GM23338 (cell line): ENCODE data around the gene SRM. TPM values are rescaled to one million over a fixed set of nuclear protein-coding genes. Genes with fewer than 3 reads are reported as not detected.

Source experiments
- ATAC-seq: fragments of 200-7000 bp; cut with Tn5 transposase; 3 replicates; pipeline ENCODE4 v1.9.1; 2020
- DNase-seq: peaks from one replicate; pipeline ENCODE4 v3.0.0-alpha.2; 2015; ENCODE audit warnings: low spot score
- H2AFZ ChIP-seq: fragments of 200-600 bp; sonication (generic); 2 replicates; pipeline ENCODE4 v1.8.0; 2016; ENCODE audit warnings: antibody characterized with exemption, mild to moderate bottlenecking, moderate library complexity
- H3F3A ChIP-seq: fragments of 200-600 bp; sonication (generic); replicated peaks from 2 replicates; pipeline ENCODE4 v1.8.0; 2017; ENCODE audit warnings: antibody characterized with exemption, mixed run types, low read depth
- H3K27ac ChIP-seq: fragments of 200-600 bp; sonication (generic); 2 replicates; pipeline ENCODE4 v1.6.1; 2016; ENCODE audit warnings: low read depth
- H3K27me3 ChIP-seq: fragments of 200-600 bp; sonication (generic); 2 replicates; pipeline ENCODE4 v1.8.0; 2016; ENCODE audit warnings: mild to moderate bottlenecking, mixed run types, moderate library complexity; ENCODE audit not compliant: insufficient read depth
- H3K36me3 ChIP-seq: fragments of 200-600 bp; sonication (generic); 2 replicates; pipeline ENCODE4 v1.8.0; 2016; ENCODE audit warnings: mild to moderate bottlenecking; ENCODE audit not compliant: insufficient read depth
- H3K4me1 ChIP-seq: fragments of 200-600 bp; sonication (generic); 2 replicates; pipeline ENCODE4 v1.8.0; 2016; ENCODE audit warnings: mild to moderate bottlenecking, moderate library complexity; ENCODE audit not compliant: insufficient read depth
- H3K4me2 ChIP-seq: fragments of 200-600 bp; sonication (generic); 2 replicates; pipeline ENCODE4 v1.7.1; 2017; ENCODE audit warnings: mixed run types
- H3K4me3 ChIP-seq: fragments of 200-600 bp; sonication (generic); 2 replicates; pipeline ENCODE4 v1.6.1; 2016; ENCODE audit warnings: mixed run types
- H3K79me2 ChIP-seq: fragments of 200-600 bp; sonication (generic); replicated peaks from 2 replicates; pipeline ENCODE4 v1.8.0; 2017; ENCODE audit warnings: mild to moderate bottlenecking; ENCODE audit not compliant: insufficient read depth
- H3K9me2 ChIP-seq: fragments of 200-600 bp; sonication (generic); 2 replicates; pipeline ENCODE4 v1.8.0; 2017; ENCODE audit not compliant: insufficient read depth
- H4K20me1 ChIP-seq: fragments of 200-600 bp; sonication (generic); replicated peaks from 2 replicates; pipeline ENCODE4 v1.8.0; 2017; ENCODE audit warnings: mild to moderate bottlenecking; ENCODE audit not compliant: insufficient read depth
- H3K27ac Mint-ChIP-seq: 2 replicates; pipeline ENCODE4 v1.8.0; 2020; ENCODE audit warnings: inconsistent platforms, mild to moderate bottlenecking, moderate library complexity, mixed read lengths
- H3K27me3 Mint-ChIP-seq: 3 replicates; pipeline ENCODE4 v1.8.0; 2022; ENCODE audit warnings: low read depth, mild to moderate bottlenecking, moderate library complexity, mixed read lengths, inconsistent platforms; ENCODE audit not compliant: insufficient read depth, poor library complexity
- H3K36me3 Mint-ChIP-seq: 3 replicates; pipeline ENCODE4 v1.8.0; 2021; ENCODE audit warnings: low read depth, mild to moderate bottlenecking, inconsistent platforms, moderate library complexity, mixed read lengths
- H3K4me1 Mint-ChIP-seq: 3 replicates; pipeline ENCODE4 v1.8.0; 2020; ENCODE audit warnings: mild to moderate bottlenecking, inconsistent platforms, mixed read lengths
- H3K4me3 Mint-ChIP-seq: 3 replicates; pipeline ENCODE4 v1.8.0; 2021; ENCODE audit warnings: moderate library complexity, mild to moderate bottlenecking, inconsistent platforms, mixed read lengths
- H3K9me3 Mint-ChIP-seq: 3 replicates; pipeline ENCODE4 v1.8.0; 2020; ENCODE audit warnings: moderate library complexity, mild to moderate bottlenecking, inconsistent platforms, mixed read lengths
- CREB1 ChIP-seq: fragments of 250-450 bp; sonication (Bioruptor Pico); IDR thresholded peaks from 2 replicates; pipeline ENCODE4 v1.5.0; 2020; ENCODE audit warnings: low read depth, mild to moderate bottlenecking, moderate library complexity
- ETS1 ChIP-seq: IDR thresholded peaks from 2 replicates; pipeline ENCODE4 v1.6.1; 2016; ENCODE audit warnings: antibody characterized with exemption
- EZH2 ChIP-seq: fragments of 200-600 bp; sonication (generic); IDR thresholded peaks from one replicate; pipeline ENCODE4 v1.8.0; 2017; ENCODE audit warnings: antibody characterized with exemption, mild to moderate bottlenecking, low read depth; ENCODE audit not compliant: unreplicated experiment
- EZH2phosphoT487 ChIP-seq: fragments of 200-600 bp; sonication (generic); IDR thresholded peaks from one replicate; pipeline ENCODE4 v1.8.1; 2018; ENCODE audit warnings: antibody characterized with exemption; ENCODE audit not compliant: unreplicated experiment
- JUNB ChIP-seq: IDR thresholded peaks from one replicate; pipeline ENCODE4 v1.6.1; 2016; ENCODE audit warnings: antibody characterized with exemption; ENCODE audit not compliant: unreplicated experiment
- NANOG ChIP-seq: IDR thresholded peaks from 2 replicates; pipeline ENCODE4 v1.6.1; 2016; ENCODE audit warnings: antibody characterized with exemption, borderline replicate concordance
- POLR2AphosphoS5 ChIP-seq: IDR thresholded peaks from 2 replicates; pipeline ENCODE4 v1.6.1; 2016; ENCODE audit warnings: antibody characterized with exemption, low read depth
- STAT1 ChIP-seq: IDR thresholded peaks from one replicate; pipeline ENCODE4 v1.6.1; 2016; ENCODE audit warnings: antibody characterized with exemption; ENCODE audit not compliant: unreplicated experiment
- ZNF114 ChIP-seq: fragments of 250-450 bp; sonication (Bioruptor Pico); IDR thresholded peaks from 2 replicates; pipeline ENCODE4 v1.5.0; 2020; ENCODE audit warnings: mild to moderate bottlenecking, moderate library complexity
- ZNF331 ChIP-seq: fragments of 250-450 bp; sonication (Bioruptor Pico); IDR thresholded peaks from 2 replicates; pipeline ENCODE4 v1.5.0; 2020; ENCODE audit warnings: low read depth, mild to moderate bottlenecking, moderate library complexity
- polyA plus RNA-seq: library from polyadenylated mRNA; unstranded; fragments of >200 nt; fragmentation: Nextera tagmentation; extraction: Ambion mirVana; gene quantifications from 2 replicates; pipeline ENCODE4 v1.2.1, GENCODE V29; 2016
- total RNA-seq: library from RNA; depleted of rRNA; stranded (reverse); fragments of >200 nt; shearing (Covaris generic); gene quantifications from 2 replicates; pipeline ENCODE4 v1.2.3, GENCODE V29; 2014
- TF ChIP-seq, protein P1 (sequence below): fragments of 250-450 bp; sonication (Bioruptor Pico); IDR thresholded peaks from 2 replicates; pipeline ENCODE4 v1.5.0; 2020; ENCODE audit warnings: mild to moderate bottlenecking, moderate library complexity
- TF ChIP-seq, protein P2 (sequence below): IDR thresholded peaks from one replicate; pipeline ENCODE4 v1.6.1; 2018; ENCODE audit warnings: antibody characterized with exemption; ENCODE audit not compliant: unreplicated experiment
- TF ChIP-seq, protein P3 (sequence below), 2 experiments: fragments of 200-600 bp in 1 of 2; sonication (generic) in 1 of 2; conservative IDR thresholded peaks; 2 replicates each; pipeline versions ENCODE4 v1.5.1 to v1.6.1; 2016 to 2017; ENCODE audit warnings: antibody characterized with exemption in 2 of 2, low read depth in 2 of 2, mild to moderate bottlenecking in 2 of 2, moderate library complexity in 1 of 2

Gene SRM
- total and polyA plus RNA-seq, 2 experiments from 2014 or later = 170 to 253 TPM

DNA sequence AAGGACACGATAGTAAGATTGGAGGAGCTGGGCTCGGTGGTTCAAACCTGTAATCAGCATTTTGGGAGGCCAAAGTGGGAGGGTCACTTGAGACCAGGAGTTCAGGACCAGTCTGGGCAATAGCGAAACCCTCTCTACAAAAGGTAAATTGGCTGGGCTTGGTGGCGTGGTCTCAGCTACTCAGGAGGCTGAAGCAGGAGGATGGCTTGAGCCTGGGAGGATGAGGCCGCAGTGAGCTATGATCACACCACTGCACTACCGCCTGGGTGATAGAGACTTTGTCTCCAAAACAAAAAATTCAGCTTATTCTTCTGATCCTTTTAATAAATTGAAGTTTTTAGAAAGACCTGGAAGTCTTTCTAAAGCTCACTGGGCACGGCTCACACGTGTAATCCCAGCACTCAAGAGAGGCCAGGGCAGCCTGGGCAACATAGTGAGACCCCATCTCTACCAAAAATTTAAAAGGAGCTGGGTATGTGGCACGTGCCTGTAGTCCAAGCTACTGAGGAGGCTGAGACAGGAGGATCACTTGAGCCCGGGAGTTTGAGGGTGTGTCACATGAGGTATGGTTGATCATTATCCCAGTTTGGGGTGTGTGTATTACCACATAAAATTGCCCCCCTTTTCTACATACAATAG lies 28.1 kb downstream of the SRM start:
- no peaks in the 10 kb centered on the region for H3K9me2 ChIP-seq
- no peak for DNase-seq
- H3K27me3 ChIP-seq = no peaks in the 10 kb centered on the region
- Mint-ChIP-seq H3K9me3 (no peaks in the 10 kb centered on the region), H3K27me3 (peaks cover 21% of the 10 kb centered on the region), H3K36me3 (peaks cover 29% of the 10 kb centered on the region; the same call in 2 of the 3 replicates), H3K4me3 (no peak overlapping the region), H3K27ac (no peak overlapping the region), H3K4me1 (peaks cover 4% of the 10 kb centered on the region; the same call in 1 of the 3 replicates)
- H3K4me3 ChIP-seq = no peak overlapping the region
- no peaks in the 10 kb centered on the region for H3K79me2 ChIP-seq
- peaks cover 19% of the 10 kb centered on the region for H3F3A ChIP-seq
- no peak overlapping the region for H3K4me2 ChIP-seq
- no peak overlapping the region for H2AFZ ChIP-seq
- peak; percentile 10; the same call in 1 of the 3 replicates for ATAC-seq
- H3K4me1 ChIP-seq = no peaks in the 10 kb centered on the region
- peaks cover 5% of the 10 kb centered on the region; the same call in 1 of the 2 replicates for H4K20me1 ChIP-seq
- H3K27ac ChIP-seq = no peak overlapping the region
- TF ChIP-seq EZH2 (no peak), CREB1 (CRISPR knock-in tag) (no peak), ETS1 (no peak), POLR2AphosphoS5 (no peak), EZH2phosphoT487 (no peak), JUNB (no peak), NANOG (no peak), ZNF114 (CRISPR knock-in tag) (no peak), ZNF331 (CRISPR knock-in tag) (no peak), STAT1 (no peak)
- TF ChIP-seq, protein P1, sequence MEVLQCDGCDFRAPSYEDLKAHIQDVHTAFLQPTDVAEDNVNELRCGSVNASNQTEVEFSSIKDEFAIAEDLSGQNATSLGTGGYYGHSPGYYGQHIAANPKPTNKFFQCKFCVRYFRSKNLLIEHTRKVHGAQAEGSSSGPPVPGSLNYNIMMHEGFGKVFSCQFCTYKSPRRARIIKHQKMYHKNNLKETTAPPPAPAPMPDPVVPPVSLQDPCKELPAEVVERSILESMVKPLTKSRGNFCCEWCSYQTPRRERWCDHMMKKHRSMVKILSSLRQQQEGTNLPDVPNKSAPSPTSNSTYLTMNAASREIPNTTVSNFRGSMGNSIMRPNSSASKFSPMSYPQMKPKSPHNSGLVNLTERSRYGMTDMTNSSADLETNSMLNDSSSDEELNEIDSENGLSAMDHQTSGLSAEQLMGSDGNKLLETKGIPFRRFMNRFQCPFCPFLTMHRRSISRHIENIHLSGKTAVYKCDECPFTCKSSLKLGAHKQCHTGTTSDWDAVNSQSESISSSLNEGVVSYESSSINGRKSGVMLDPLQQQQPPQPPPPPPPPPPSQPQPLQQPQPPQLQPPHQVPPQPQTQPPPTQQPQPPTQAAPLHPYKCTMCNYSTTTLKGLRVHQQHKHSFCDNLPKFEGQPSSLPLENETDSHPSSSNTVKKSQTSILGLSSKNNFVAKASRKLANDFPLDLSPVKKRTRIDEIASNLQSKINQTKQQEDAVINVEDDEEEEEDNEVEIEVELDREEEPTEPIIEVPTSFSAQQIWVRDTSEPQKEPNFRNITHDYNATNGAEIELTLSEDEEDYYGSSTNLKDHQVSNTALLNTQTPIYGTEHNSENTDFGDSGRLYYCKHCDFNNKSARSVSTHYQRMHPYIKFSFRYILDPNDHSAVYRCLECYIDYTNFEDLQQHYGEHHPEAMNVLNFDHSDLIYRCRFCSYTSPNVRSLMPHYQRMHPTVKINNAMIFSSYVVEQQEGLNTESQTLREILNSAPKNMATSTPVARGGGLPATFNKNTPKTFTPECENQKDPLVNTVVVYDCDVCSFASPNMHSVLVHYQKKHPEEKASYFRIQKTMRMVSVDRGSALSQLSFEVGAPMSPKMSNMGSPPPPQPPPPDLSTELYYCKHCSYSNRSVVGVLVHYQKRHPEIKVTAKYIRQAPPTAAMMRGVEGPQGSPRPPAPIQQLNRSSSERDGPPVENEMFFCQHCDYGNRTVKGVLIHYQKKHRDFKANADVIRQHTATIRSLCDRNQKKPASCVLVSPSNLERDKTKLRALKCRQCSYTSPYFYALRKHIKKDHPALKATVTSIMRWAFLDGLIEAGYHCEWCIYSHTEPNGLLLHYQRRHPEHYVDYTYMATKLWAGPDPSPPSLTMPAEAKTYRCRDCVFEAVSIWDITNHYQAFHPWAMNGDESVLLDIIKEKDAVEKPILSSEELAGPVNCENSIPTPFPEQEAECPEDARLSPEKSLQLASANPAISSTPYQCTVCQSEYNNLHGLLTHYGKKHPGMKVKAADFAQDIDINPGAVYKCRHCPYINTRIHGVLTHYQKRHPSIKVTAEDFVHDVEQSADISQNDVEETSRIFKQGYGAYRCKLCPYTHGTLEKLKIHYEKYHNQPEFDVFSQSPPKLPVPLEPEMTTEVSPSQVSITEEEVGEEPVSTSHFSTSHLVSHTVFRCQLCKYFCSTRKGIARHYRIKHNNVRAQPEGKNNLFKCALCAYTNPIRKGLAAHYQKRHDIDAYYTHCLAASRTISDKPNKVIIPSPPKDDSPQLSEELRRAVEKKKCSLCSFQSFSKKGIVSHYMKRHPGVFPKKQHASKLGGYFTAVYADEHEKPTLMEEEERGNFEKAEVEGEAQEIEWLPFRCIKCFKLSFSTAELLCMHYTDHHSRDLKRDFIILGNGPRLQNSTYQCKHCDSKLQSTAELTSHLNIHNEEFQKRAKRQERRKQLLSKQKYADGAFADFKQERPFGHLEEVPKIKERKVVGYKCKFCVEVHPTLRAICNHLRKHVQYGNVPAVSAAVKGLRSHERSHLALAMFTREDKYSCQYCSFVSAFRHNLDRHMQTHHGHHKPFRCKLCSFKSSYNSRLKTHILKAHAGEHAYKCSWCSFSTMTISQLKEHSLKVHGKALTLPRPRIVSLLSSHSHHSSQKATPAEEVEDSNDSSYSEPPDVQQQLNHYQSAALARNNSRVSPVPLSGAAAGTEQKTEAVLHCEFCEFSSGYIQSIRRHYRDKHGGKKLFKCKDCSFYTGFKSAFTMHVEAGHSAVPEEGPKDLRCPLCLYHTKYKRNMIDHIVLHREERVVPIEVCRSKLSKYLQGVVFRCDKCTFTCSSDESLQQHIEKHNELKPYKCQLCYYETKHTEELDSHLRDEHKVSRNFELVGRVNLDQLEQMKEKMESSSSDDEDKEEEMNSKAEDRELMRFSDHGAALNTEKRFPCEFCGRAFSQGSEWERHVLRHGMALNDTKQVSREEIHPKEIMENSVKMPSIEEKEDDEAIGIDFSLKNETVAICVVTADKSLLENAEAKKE = no peak
- TF ChIP-seq, protein P2, sequence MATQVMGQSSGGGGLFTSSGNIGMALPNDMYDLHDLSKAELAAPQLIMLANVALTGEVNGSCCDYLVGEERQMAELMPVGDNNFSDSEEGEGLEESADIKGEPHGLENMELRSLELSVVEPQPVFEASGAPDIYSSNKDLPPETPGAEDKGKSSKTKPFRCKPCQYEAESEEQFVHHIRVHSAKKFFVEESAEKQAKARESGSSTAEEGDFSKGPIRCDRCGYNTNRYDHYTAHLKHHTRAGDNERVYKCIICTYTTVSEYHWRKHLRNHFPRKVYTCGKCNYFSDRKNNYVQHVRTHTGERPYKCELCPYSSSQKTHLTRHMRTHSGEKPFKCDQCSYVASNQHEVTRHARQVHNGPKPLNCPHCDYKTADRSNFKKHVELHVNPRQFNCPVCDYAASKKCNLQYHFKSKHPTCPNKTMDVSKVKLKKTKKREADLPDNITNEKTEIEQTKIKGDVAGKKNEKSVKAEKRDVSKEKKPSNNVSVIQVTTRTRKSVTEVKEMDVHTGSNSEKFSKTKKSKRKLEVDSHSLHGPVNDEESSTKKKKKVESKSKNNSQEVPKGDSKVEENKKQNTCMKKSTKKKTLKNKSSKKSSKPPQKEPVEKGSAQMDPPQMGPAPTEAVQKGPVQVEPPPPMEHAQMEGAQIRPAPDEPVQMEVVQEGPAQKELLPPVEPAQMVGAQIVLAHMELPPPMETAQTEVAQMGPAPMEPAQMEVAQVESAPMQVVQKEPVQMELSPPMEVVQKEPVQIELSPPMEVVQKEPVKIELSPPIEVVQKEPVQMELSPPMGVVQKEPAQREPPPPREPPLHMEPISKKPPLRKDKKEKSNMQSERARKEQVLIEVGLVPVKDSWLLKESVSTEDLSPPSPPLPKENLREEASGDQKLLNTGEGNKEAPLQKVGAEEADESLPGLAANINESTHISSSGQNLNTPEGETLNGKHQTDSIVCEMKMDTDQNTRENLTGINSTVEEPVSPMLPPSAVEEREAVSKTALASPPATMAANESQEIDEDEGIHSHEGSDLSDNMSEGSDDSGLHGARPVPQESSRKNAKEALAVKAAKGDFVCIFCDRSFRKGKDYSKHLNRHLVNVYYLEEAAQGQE = no peak
- TF ChIP-seq, protein P3, sequence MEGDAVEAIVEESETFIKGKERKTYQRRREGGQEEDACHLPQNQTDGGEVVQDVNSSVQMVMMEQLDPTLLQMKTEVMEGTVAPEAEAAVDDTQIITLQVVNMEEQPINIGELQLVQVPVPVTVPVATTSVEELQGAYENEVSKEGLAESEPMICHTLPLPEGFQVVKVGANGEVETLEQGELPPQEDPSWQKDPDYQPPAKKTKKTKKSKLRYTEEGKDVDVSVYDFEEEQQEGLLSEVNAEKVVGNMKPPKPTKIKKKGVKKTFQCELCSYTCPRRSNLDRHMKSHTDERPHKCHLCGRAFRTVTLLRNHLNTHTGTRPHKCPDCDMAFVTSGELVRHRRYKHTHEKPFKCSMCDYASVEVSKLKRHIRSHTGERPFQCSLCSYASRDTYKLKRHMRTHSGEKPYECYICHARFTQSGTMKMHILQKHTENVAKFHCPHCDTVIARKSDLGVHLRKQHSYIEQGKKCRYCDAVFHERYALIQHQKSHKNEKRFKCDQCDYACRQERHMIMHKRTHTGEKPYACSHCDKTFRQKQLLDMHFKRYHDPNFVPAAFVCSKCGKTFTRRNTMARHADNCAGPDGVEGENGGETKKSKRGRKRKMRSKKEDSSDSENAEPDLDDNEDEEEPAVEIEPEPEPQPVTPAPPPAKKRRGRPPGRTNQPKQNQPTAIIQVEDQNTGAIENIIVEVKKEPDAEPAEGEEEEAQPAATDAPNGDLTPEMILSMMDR (conservative IDR thresholded peaks at IDR 0.05; ENCODE audit: low read depth in 2 of 2) = no peak; a peak in 1 of 4 replicates
- H3K36me3 ChIP-seq = peaks cover 4% of the 10 kb centered on the region; the same call in 1 of the 2 replicates
